LNCAP (cell line): ENCODE data around the gene EIF2B5.

ENCODE experiments used
- CTCF ChIP-seq: fragments of 450-650 bp; IDR thresholded peaks from 2 replicates; pipeline ENCODE4 v1.5.1; 2017; ENCODE audit warnings: mild to moderate bottlenecking

The EIF2B5 gene

DNA sequence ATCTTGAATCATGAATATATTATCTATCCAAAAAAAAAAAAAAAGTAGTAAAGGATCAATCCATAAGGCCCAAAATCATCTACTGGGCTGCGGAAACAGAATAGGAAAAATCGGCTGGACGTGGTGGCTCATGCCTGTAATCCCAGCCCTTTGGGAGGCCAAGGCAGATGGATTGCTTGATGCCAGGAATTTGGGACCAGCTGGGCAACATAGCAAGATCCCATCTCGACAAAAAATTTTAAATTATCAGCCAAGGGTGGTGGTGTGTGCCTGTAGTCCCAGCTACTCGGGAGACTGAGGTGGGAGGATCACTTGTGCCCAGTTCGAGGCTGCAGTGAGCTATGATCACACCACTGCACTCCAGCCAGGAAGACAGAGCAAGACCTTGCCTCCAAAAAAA is 14.0 kb downstream of the EIF2B5 start:
- no peak for TF ChIP-seq CTCF

GRCh38 chr3:184154885-184155643 is 19.9 kb downstream of the EIF2B5 start, which contains the start of gene DVL3:
DVL3 (plus strand) TSS chr3:184155377; CDS start chr3:184155636, 259 bp downstream.
- TF ChIP-seq CTCF = no peak

DNA sequence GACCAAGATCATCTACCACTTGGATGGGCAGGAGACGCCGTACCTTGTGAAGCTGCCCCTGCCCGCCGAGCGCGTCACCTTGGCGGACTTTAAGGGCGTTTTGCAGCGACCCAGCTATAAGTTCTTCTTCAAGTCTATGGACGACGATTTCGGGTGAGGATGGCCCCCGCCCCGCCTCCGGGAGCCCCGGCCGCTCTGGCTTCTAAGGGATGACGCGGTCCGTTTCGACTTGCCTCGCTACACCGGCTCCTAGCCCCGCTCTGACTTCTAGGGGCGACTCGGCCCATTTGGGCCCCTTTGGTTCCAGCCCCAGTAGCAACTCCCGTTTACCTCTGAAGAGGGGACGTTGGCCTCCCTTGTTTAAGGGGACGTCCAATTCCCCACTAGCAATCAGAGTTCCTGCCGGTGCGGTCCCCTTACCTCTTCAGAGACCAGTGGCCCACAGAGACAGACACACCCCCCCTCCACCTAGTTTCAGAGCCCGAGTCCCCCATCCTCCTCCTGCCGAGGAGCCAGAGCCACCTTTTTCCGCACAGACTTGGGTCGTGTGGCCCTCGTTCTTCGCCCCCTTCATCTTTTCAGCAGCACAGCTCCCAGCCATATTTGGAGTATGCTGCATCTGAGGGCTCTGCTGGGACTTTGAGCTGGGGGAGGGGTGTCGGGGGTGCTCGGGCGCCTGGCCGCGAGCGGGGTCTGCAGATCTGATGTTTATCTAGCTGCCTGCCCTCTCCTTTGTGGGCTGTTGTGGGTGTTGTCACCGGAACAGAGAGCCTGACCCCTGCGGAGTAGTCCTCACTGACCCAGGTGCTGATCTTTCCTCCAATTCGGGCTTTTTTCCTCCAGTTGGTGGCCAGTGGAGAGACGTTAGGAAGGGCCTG is 20.7 kb downstream of the EIF2B5 start:
- no peak for TF ChIP-seq CTCF

DNA sequence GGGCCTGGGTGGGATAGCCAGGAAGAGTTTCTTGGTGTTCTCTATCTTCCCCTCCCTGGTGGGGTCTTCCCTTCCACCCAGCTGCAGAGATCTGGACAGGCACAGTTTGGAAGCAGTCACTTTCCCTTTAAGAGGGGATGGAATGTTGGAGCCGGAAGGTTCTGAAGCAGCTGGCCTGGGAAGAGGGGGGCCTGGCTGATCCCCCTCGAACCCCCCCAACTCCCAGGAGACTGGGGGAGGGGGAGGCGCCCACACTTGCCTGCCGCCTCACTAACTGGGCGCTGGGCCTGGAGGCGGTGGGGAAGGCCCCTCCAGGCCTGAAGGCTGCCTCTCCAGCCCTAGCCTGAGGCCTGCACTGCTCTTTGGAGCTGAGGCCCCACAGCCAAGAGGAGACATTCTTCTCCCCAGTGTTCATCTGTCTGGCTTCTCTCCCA is 21.4 kb downstream of the EIF2B5 start:
- no peak for TF ChIP-seq CTCF

- no peak for TF ChIP-seq CTCF
Observed at GRCh38 chr3:184157206-184157605, 22.0 kb downstream of the EIF2B5 start.

DNA sequence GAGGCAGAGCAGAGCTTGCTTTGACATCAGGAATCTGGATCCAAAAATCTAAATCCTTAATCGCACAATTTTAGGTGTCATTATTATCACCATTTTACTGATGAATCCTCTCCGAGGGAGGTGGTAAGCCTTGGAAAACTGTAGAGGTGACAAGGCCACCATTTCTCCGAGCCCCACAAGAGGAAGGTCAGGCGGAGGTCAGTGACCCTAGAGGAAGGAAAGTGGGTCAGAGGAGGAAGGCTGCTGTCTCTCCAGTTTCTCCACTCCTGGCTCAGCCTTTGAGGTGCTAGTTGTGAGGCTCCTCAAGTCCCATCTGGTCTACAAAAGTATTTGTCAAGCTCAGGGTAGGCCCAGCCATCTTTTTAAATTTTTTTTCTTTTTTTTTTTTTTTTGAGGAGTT is 23.2 kb downstream of the EIF2B5 start:
- no peak for TF ChIP-seq CTCF

GRCh38 chr3:184160456-184160855 is 25.3 kb downstream of the EIF2B5 start:
- no peak for TF ChIP-seq CTCF
